Suppressor macrophage treated with lipopolysaccharide for 4 hours (primary cell): Measurements from ENCODE around the gene PIGK.
"Not testable (repeated sequence)": the region's sequence is repeated elsewhere in the genome, so short reads cannot be mapped to it uniquely, and the experiment has no call there.

Experiments
- DNase-seq: peaks from one replicate; pipeline ENCODE4 v3.0.0-alpha.2; 2020

Gene PIGK

DNA sequence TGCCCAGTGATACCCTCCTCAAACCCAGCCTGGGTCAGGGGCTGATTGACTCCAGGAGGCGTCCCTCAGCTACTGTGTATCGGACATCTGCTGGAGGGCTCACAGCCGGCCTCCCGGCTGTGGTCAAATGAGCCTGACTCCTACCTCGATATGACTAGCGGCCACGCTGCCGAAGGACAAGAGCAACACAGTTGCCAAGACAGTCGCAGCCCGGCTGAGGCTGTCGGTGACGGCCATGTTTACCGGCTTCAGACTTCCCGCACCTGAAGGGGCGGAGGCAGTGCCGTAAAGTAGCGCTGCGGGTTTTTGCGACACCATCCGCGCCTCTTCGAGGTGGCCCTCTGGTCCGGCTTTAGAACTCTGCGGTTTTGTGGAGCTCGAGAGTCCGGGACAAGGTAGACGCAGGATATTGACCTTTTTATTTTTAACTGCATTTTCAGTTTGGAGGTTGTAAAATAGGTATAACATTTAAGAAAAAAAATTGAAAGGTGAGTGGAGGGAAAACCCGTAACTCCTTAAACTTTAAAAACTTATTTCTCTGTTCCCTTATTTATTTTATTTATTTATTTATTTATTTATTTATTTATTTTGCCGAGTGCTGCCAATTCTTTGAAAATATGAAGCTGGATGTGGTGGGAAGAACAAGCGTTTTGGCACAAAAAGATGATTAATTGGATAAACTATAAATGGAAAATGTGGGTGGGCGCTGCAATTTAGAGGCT lies at the start of gene PIGK:
PIGK (minus strand) TSS at position 265 of the 722 bp plus-strand sequence; CDS start at position 237, 28 bp downstream.
- DNase-seq, result peak; percentile 87

DNA sequence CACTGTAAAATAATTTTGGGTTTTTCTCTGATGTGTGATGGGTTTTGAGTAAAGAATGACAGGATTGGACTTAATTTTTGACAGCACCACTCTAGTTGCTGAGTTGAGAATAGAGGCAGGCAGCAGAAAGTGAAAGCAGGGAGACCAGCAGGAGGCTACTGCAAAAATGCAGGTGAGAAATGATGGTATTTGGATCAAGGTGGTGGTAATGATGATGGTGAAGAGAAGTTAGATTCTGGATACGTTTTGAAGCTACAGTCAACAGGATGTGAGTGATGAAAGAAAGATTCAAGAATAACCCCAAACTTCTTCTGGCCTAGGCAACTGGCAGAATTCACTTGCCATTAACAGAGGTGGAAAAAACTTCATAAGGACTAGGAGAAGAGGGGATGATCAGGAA lies 47.8 kb upstream of the PIGK start:
- no peak for DNase-seq

DNA sequence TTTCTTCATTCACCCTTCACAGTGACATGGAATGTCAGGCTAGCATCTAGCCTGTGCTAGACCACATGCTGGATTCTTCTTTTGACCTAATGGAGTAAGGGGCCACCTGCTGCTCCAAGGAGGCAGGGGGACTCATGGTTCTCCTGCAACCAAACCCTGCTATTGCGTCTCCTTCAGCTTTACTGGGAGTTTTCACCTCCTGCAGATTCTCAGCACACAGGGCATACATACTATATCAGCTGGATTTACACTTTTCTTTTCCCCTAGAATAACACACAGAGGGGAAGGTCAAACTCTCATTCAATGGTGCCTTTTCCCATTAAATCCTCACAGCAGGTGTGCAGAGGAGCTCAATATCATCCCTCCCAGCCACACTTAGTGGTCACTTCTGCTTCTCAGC lies 46.0 kb upstream of the PIGK start:
- no peak for DNase-seq

DNA sequence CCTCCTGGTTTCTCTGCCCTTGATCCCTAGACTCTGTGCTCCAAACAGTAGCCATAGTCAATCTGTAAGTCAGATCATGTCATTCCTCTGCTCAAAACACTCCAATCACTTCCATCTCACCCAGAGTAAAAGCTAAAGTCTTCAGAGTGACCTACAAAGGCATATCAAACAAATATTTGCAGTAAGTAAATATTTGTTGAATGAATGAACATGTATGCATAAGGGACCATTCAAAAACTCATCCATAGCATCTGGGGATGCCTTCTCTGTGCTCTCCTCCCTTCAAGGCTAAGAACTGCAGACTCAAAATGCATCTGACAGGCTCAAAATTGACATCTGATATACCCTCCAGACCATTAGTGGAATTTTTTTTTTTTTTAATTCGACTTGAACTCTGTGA lies 44.5 kb upstream of the PIGK start:
- no peak for DNase-seq

DNA sequence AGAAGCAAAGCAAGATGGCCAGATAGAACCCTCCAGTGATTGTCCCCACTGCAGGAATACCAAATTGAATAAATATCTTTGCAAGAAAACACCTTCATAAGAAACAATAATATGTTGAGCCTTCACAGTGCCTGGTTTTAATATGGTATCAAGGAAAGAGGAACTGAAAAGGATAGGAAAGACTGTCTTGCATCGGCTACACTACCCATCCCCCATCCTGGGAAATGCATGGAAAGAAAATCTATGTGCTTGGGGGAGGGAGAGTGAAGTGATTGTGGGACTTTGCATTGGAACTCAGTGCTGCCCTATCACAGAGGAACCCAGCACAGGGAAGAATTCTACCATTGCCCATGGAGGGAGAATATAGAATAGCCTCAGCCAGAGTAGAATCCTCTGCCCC lies 34.0 kb upstream of the PIGK start:
- DNase-seq, result no peak

DNA sequence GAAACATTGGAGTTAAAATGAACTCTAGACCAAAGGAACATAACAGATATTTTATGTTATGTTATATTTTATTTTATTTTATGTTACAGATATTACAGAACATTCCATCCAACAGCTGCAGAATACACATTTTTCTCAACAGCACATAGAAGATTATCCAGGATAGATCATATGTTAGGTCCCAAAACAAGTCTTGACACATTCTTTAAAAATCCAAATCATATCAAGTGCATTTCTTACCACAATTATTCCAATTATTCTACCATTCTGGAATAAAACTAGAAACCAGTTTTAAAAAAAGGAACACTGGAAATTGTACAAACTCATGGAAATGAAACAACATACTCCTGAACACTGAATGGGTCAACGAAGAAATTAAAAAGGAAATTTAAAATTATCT lies 30.9 kb upstream of the PIGK start:
- no peak for DNase-seq

DNA sequence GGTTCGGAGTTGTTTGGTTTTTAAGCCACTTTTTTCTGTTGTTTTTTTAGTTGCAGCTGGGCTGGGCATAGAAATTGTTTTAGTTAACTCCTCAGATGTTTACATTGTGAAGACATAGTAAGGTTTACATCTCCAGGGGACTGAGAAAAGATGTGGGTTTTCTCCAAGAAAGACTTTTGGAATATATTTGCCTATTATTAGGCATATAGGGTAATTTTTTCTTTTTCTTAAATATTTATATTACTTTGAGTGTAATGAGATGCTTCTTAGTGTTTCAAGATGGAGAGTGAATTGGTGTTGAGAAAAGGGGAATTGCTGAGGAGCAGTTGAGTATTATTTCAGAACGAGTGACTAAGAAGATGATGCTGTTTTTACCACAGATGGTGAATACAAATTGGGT lies 26.6 kb upstream of the PIGK start:
- no peak for DNase-seq

DNA sequence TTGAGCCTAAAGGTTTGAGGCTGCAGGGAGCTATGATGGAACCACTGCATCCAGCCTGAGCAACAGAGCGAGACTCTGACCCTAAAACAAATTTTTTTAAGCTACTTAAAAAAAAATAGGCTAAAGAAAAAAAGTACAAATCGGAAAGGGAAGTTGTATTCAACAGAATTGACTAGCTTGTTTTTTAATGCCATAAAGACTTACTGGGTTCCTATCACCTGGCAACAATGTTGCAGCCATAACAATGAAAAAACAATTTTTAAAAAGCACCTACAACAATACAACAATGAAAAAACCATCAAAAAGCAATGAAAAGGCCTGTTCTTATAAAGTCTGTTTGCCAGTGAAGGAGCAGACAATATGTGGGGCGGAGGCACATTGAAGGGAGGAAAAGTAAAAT lies 20.1 kb upstream of the PIGK start:
- DNase-seq, result no peak

DNA sequence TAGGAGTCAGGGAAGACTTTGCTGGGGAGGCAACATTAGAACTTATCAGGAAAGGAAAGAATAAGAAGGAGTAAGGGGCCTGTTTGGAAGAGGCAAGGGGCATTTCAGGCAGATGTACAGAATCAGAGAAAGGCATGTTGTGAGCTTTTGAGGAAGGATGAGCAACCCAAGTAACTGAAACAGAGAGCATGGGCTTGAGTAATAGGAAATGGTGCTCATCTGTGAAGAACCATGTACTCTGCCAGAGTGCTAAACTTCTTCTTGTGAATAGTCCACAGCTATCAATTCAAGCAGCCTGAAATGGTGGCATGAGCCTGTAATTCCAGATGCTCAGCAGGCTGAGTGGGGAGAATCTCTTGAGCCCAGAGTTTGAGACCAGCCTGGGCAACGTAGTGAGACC lies 19.2 kb upstream of the PIGK start:
- peak; percentile 29 for DNase-seq

DNA sequence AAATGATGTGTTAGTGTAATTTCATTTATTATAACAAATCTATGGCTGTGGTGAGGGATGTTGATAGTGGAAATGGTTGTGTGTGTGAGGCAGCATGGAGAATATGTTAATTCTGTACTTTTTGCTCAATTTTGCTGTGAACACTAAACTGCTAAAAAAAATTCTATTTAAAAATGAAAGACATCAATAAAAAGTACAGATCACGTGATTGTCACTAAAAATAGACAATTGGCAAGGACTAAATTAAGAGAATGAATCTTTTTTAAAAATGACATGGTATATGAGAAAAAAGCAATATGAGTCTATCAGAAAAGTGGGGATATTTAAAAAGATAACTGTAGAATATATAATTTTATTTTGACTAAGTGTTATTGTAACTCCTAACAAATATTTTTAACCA lies 15.7 kb upstream of the PIGK start:
- no peak for DNase-seq

DNA sequence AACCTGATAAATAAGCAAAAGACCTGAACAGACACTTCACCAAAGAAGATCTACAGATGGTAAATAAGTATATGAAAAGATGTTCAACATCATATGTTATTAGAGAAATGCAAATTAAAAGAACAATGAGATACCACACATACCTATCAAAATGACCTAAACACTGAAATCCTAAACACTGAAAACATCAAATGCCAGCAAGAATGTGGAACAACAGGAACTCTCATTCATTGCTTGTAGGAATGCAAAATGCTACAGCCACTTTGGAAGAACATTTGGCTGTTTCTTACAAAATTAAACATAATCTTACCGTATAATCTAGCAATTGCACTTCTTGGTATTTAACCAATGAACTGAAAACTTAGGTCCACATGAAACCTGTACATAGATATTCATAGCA lies 14.9 kb upstream of the PIGK start:
- no peak for DNase-seq

DNA sequence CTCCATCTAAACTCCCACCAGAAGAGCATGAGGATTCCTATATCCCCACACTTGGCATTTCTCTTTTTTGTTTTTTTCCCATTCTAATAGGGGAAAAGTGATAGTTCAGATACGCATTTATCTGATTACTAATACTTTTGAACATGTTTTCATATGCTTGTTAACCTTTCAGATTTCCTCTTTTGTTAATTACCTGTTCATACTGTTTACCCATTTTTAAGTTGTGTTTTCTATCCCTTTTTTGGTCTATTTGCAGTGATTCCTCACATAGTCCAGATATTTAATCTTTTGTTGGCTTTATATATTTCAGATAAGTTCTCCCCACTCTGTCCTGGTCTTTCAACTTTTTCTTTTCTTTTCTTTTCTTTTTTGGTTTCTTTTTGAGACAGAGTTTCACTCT lies 13.6 kb upstream of the PIGK start:
- DNase-seq, result no peak

DNA sequence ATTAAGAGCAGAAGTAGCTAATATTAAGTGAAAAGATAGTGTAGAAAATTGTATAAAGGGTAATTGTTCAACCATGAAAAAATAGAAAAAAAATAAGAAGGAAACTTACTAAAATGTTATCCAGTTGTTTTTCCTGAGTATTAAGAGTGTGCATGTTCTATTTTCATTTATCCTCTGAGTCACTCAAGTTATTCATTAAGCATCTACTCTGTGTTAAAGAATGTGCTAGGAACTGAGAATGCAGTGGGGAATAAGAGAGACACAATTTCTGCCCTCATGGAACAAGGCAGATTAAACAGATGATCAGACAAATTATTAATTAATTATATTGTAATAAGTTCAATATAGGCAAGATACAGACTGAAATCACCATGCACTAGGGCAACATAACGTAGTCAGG lies 10.8 kb upstream of the PIGK start:
- no peak for DNase-seq

DNA sequence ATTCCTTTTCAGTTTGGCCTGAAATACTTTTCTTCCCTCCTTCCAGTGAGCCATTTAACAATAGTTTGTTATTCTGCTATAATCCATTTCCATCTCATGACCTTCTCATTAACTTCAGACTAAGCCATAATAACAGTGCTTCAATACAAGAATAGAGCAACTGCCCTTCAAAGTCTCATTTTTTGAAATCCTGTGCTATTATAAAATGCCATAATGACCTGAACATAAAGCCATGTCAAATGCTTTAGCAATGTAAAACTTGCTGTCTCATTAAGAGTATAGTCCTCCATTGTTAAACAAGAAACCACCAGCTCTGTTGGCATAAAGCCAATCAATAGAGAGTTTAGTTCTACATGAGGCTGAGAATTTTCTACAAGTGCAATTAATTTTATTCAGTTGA lies 9.6 kb upstream of the PIGK start:
- no peak for DNase-seq

DNA sequence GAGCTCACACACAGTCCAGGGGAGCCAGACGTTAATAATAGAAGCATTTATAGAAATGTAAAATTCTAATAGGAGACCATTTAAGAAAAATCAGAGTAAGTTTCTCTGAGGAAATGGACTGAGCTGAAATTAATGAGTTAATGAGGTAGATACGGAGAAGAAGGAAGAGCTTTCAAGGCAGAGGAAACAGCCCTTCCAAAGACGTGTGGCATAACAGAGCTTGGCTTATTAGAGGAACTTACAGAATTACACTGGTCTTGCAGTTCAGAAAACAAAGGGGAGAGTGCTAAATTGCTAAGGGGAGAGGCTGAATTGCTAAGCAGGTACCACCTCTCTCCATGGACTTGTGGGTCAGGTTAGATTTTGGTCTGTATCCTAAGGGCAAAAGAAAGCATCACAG lies 8.2 kb upstream of the PIGK start:
- DNase-seq, result peak; percentile 5

DNA sequence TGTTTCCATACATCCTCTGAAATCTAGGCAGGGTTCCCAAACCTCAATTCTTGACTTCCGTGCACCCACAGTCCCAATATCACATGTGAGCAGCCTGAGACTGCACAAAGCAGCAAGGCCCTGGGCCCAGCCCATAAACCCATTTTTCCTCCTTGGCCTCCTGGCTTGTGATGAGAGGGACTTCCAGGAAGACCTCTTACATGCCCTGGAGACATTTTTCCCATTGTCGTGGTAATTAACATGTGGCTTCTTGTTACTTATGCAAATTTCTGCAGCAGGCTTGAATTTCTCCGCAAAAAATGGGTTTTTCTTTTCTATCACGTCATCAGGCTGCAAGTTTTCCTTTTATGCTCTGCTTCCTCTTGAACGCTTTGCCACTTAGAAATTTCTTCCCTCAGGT lies 3.3 kb upstream of the PIGK start:
- DNase-seq, result no peak

DNA sequence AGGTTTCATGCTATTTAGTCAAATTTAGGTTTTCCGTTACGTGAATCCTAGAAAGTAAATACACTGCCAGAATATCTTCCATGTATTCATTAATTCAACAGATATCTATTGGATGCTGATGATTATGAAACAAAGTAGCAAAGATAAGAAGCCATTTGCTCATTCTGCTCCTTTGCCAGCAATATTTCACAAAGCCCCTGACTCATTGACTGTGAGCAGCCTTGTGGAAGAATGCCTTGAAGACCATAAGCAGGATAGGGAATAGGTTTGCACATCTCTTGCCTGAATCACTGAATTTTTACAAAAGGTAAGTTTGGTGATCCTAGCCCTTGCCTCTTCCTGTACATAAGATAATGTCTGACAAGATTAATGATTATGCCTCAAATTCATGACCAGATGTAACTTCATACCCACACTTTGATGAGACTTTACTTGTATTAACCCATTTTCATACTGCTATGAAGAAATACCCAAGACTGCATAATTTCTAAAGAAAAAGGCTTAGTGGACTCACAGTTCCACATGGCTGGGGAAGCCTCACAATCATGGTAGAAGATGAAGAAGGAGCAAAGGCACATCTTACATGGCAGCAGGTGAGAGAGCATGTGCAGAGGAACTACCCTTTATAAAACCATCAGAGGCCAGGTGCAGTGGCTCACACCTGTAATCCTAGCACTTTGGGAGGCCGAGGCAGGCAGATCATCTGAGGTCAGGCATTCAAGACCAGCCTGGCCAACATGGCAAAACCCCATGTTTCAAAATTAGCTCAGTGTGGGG lies 1.6 kb upstream of the PIGK start:
- no peak for DNase-seq

DNA sequence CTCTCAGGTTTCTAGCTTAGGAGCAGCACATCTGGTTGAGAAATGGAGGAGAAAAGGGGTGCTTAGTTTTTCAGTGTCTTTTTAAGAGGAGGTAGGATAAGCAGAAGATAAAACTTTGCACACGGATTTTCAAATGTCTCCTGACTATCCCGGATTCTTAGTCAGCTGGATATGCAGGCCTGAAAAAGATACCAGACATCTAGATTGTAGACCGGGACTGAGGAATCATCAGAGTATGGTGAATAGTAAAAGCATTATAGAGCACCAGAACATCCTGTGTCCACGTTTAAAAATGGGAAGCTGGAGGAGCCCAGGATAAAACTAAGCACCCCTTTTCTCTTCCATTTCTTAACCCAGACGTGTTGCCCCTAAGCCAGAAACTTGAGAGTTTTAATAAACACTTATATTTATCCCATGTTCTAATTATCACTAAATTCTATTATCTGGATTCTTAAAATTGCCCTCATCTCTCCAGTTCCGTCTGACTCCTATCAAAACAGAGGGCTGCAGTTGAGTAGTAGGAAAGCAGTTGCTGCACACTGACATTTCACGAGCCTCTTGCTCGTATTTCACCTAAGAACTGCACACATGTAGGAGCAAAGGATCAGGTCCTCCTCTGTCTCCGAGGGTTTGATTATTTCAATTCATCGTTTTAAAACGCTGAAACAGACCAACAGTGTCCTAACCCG lies 609 bp downstream of the PIGK start:
- no peak for DNase-seq

DNA sequence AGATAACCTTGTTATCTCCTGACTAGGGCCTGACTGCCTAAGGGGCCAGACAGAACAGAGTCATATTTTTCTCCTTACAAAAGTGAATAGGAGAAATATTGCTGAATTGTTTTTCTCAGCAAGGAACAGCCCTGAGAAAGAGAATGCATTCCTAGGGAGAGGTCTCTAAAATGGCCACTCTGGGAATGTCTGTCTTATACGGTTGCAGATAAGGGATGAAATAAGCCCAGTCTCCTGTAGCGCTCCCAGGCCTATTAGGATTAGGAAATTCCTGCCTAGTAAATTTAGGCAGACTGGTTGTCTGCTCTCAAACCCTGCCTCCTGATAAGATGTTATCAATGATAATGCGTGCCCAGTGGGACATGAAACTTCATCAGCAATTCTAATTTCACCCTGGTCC lies 15.2 kb downstream of the PIGK start:
- DNase-seq, result not testable (repeated sequence)

DNA sequence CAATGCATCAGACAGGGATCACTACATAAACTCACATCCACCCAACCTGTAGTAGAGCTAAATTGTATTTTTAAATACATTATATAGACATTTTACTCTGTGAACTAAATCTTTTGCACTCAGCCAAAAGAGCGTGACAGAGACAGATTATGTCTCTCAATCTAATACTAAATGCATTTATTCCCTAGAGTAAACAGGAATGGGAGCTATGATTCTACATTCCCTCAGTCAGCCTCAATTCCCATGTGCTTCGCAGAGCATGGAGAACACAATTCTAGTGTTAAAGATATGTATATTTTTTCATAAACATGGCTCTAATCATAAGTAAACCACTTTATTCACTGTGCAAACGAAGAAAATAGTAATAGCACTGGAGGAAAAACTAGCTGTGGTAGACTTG lies 16.5 kb downstream of the PIGK start:
- no peak for DNase-seq

DNA sequence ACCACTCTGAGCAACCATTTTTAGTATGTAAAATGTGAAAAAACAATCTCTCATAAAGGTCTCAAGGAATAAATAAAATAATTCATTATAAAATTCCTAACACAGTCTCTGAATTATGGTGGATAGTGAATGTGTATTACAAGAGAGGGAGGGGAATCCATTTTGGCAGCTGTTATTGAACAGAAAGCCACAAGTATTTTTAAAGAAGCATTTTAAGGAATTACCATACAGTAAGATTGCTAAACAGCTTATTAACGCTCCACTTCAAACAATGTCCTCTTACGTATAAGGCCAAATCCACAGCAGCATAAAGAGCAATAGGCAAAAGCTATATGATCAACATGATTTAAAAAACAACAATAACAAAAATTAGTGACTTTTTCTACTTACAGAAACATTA lies 18.4 kb downstream of the PIGK start:
- no peak for DNase-seq

DNA sequence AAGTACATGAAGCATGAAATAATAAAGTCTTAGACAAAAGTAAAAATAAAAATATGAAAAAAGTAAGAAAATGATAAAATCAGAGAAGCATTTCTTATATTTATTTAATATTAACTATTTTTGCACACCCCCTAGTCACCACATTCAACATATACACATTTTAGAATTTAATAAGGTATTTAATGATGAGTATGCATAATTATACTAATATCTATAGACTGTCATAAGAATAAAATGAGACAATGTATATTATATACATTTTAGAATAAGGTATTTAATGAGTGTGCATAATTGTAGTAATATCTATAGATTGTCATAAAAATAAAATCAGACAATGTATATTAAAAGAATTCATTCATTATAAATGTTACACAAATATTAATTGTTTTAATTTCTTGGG lies 18.9 kb downstream of the PIGK start:
- DNase-seq, result no peak

DNA sequence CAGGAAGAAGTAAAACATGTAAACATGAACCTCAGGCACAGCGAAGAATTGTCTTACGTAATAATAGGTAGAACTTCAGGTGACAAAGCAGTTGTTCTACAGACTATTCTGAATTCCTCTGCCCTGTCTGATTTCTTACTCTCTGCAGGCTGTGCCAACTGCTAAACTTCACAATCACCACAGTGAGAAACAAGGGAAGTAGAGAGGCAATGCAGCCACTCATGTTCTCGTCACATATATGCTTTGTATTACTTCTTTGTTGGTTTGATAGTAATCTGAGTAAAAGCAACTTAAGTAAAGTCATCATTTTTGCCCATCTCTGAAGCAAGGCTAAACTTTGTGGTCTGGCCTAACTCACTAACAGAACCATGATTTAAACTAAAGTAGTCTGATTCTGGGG lies 21.9 kb downstream of the PIGK start:
- DNase-seq, result no peak

DNA sequence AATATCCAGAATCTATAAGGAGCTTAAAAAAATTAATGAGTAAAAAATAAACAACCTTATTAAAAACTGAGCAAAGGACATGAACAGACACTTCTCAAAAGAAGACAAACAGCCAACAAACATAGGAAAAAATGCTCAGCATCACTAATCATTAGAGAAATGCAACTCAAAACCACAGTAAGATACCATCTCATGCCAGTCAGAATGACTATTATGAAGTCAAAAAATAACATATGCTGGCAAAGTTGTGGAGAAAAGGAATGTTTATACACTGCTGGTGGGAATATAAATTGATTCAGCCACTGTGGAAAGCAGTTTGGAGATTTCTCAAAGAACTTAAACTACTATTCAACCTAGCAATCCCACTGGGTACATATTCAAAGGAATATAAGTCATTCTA lies 25.3 kb downstream of the PIGK start:
- DNase-seq, result no peak
